NB4 (cell line): ENCODE results near the gene SRGAP2.
"Not testable (repeated sequence)": the region's sequence is repeated elsewhere in the genome, so short reads cannot be mapped to it uniquely, and the experiment has no call there.

Experiments
- CTCF ChIP-seq: IDR thresholded peaks from one replicate; pipeline ENCODE4 v1.5.1; 2012; ENCODE audit warnings: low read depth, low read length
- MYC ChIP-seq: IDR thresholded peaks from 2 replicates; pipeline ENCODE4 v1.6.1; 2011; ENCODE audit warnings: low read depth, low read length

- not testable (repeated sequence) for TF ChIP-seq MYC, CTCF
Measured at GRCh38 chr1:206195182-206195581, 8.2 kb upstream of the SRGAP2 start.
